K562 (cell line): ENCODE data around the gene TNFSF9. TPM values are rescaled to one million over a fixed set of nuclear protein-coding genes. Genes with fewer than 3 reads are reported as not detected.

Experiments used
- CHCHD3 ChIP-seq: fragments of 250-450 bp; sonication (Bioruptor Pico); IDR thresholded peaks from 2 replicates; pipeline ENCODE4 v2.1.2; 2022; ENCODE audit warnings: mild to moderate bottlenecking
- DACH1 ChIP-seq: fragments of 450-650 bp; IDR thresholded peaks from 2 replicates; pipeline ENCODE4 v1.6.1; 2018; ENCODE audit not compliant: partially characterized antibody
- ESRRA ChIP-seq: fragments of 450-650 bp; IDR thresholded peaks from 2 replicates; pipeline ENCODE4 v1.6.1; 2014; ENCODE audit warnings: low read depth, mild to moderate bottlenecking, moderate library complexity, borderline replicate concordance
- HNRNPH1 ChIP-seq: fragments of 200-400 bp; formaldehyde crosslinking; optimal IDR thresholded peaks from 2 replicates; pipeline ENCODE3; 2017; ENCODE audit warnings: low read depth, mild to moderate bottlenecking, low read length, moderate library complexity
- KLF1 ChIP-seq: fragments of 450-650 bp; IDR thresholded peaks from 2 replicates; pipeline ENCODE4 v1.6.1; 2016; ENCODE audit warnings: missing genetic modification characterization, missing compliant biosample characterization
- ZNF436 ChIP-seq: fragments of 250-450, 450-650 bp; sonication (Bioruptor Pico); formaldehyde crosslinking; IDR thresholded peaks from 2 replicates; pipeline ENCODE4 v1.7.0; 2020; ENCODE audit warnings: mild to moderate bottlenecking
- polyA plus RNA-seq, 8 experiments: library from polyadenylated mRNA; depleted of rRNA in 4 of 8; stranded (reverse) in 5 of 8; unstranded in 3 of 8; fragments of >200 nt; fragmentation: Nextera tagmentation in 2 of 8; fragmentation: Illumina TruSeq in 1 of 8; extraction: Ambion mirVana in 2 of 8; extraction: Trizol in 1 of 8; gene quantifications; 2 replicates each; pipeline versions ENCODE4 v1.2.1 to v1.2.3, GENCODE V29; 2011 to 2014; ENCODE audit warnings: inconsistent platforms in 1 of 8, missing spikeins in 1 of 8
- total RNA-seq, 7 experiments: library from RNA; depleted of rRNA in 6 of 7; stranded (reverse); fragments of >200 nt in 6 of 7; fragmentation: Illumina TruSeq in 2 of 7; extraction: Trizol in 2 of 7; gene quantifications; 2 replicates each; pipeline versions ENCODE4 v1.2.1 to v1.2.3, GENCODE V29; 2011 to 2021; ENCODE audit warnings: low replicate concordance in 1 of 7
- TF ChIP-seq, protein P1 (sequence below): fragments of 200-800 bp; sonication (Bioruptor generic); IDR thresholded peaks from 2 replicates; pipeline ENCODE4 v1.6.1; 2016; ENCODE audit warnings: missing genetic modification characterization, missing compliant biosample characterization
- TF ChIP-seq, protein P2 (sequence below), 2 experiments: fragments of 450-650 bp in 1 of 2; sonication (generic) in 1 of 2; formaldehyde crosslinking in 1 of 2; IDR thresholded peaks; 2 replicates each; pipeline versions ENCODE4 v1.7.1 to v1.9.0; 2016 to 2022; ENCODE audit warnings: inconsistent platforms in 1 of 2, mild to moderate bottlenecking in 1 of 2, missing genetic modification reagents in 1 of 2
- TF ChIP-seq, protein P3 (sequence below): fragments of 450-650 bp; IDR thresholded peaks from 2 replicates; pipeline ENCODE4 v1.6.1; 2016; ENCODE audit warnings: antibody characterized with exemption
- TF ChIP-seq, protein P4 (sequence below): fragments of 250-450 bp; sonication (Bioruptor Pico); IDR thresholded peaks from 2 replicates; pipeline ENCODE4 v1.5.1; 2021; ENCODE audit warnings: mild to moderate bottlenecking

TNFSF9 gene
- total and polyA plus RNA-seq, 9 of the 15 experiments (the other 6 are each of a cell fraction or from before 2014, with no cell fraction given) = 1.4 to 17.9 (median 6.5) TPM

DNA sequence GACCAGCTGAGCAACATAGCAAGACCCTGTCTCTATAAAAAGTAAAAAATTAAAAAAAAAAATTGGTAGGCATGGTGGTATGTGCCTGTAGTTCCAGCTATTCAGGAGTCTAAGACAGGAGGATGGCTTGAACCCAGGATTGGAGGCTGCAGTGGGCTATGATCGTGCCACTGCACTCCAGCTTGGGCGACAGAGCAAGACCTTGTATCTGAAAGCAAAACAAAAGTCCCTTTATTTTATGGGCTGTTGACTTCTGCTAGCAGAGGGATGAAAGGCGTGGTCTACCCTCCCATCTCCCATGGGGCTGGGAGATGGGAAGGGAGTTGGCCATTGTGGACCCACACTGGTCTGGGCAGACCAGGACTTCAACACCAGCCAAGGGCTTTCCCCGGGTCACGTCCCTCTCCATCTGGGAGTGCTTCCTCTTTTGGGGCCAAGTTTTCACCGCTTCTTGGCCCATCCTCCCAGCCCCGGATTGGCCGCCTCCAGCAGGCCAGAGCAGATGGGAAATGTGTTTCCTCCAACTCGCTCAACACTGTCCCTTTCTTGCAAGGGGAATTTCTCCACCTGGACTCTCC is 2.2 kb upstream of the TNFSF9 start (continued):
- TF ChIP-seq CHCHD3 (CRISPR knock-in tag) (no peak), KLF1 (tag) (no peak), HNRNPH1 (no peak), ZNF436 (CRISPR knock-in tag) (no peak), DACH1 (no peak), ESRRA (no peak)
- TF ChIP-seq, protein P1, sequence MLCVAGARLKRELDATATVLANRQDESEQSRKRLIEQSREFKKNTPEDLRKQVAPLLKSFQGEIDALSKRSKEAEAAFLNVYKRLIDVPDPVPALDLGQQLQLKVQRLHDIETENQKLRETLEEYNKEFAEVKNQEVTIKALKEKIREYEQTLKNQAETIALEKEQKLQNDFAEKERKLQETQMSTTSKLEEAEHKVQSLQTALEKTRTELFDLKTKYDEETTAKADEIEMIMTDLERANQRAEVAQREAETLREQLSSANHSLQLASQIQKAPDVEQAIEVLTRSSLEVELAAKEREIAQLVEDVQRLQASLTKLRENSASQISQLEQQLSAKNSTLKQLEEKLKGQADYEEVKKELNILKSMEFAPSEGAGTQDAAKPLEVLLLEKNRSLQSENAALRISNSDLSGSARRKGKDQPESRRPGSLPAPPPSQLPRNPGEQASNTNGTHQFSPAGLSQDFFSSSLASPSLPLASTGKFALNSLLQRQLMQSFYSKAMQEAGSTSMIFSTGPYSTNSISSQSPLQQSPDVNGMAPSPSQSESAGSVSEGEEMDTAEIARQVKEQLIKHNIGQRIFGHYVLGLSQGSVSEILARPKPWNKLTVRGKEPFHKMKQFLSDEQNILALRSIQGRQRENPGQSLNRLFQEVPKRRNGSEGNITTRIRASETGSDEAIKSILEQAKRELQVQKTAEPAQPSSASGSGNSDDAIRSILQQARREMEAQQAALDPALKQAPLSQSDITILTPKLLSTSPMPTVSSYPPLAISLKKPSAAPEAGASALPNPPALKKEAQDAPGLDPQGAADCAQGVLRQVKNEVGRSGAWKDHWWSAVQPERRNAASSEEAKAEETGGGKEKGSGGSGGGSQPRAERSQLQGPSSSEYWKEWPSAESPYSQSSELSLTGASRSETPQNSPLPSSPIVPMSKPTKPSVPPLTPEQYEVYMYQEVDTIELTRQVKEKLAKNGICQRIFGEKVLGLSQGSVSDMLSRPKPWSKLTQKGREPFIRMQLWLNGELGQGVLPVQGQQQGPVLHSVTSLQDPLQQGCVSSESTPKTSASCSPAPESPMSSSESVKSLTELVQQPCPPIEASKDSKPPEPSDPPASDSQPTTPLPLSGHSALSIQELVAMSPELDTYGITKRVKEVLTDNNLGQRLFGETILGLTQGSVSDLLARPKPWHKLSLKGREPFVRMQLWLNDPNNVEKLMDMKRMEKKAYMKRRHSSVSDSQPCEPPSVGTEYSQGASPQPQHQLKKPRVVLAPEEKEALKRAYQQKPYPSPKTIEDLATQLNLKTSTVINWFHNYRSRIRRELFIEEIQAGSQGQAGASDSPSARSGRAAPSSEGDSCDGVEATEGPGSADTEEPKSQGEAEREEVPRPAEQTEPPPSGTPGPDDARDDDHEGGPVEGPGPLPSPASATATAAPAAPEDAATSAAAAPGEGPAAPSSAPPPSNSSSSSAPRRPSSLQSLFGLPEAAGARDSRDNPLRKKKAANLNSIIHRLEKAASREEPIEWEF = no peak
- TF ChIP-seq, protein P2, sequence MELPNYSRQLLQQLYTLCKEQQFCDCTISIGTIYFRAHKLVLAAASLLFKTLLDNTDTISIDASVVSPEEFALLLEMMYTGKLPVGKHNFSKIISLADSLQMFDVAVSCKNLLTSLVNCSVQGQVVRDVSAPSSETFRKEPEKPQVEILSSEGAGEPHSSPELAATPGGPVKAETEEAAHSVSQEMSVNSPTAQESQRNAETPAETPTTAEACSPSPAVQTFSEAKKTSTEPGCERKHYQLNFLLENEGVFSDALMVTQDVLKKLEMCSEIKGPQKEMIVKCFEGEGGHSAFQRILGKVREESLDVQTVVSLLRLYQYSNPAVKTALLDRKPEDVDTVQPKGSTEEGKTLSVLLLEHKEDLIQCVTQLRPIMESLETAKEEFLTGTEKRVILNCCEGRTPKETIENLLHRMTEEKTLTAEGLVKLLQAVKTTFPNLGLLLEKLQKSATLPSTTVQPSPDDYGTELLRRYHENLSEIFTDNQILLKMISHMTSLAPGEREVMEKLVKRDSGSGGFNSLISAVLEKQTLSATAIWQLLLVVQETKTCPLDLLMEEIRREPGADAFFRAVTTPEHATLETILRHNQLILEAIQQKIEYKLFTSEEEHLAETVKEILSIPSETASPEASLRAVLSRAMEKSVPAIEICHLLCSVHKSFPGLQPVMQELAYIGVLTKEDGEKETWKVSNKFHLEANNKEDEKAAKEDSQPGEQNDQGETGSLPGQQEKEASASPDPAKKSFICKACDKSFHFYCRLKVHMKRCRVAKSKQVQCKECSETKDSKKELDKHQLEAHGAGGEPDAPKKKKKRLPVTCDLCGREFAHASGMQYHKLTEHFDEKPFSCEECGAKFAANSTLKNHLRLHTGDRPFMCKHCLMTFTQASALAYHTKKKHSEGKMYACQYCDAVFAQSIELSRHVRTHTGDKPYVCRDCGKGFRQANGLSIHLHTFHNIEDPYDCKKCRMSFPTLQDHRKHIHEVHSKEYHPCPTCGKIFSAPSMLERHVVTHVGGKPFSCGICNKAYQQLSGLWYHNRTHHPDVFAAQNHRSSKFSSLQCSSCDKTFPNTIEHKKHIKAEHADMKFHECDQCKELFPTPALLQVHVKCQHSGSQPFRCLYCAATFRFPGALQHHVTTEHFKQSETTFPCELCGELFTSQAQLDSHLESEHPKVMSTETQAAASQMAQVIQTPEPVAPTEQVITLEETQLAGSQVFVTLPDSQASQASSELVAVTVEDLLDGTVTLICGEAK (IDR thresholded peaks at IDR 0.05) = no peak
- TF ChIP-seq, protein P2 (CRISPR knock-in tag; IDR thresholded peaks at IDR 0.05) = no peak
- TF ChIP-seq, protein P3, sequence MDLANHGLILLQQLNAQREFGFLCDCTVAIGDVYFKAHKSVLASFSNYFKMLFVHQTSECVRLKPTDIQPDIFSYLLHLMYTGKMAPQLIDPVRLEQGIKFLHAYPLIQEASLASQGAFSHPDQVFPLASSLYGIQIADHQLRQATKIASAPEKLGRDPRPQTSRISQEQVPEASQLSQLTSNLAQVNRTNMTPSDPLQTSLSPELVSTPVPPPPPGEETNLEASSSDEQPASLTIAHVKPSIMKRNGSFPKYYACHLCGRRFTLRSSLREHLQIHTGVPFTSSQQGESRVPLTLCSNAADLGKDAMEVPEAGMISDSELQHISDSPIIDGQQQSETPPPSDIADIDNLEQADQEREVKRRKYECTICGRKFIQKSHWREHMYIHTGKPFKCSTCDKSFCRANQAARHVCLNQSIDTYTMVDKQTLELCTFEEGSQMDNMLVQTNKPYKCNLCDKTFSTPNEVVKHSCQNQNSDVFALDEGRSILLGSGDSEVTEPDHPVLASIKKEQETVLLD = no peak
- TF ChIP-seq, protein P4, sequence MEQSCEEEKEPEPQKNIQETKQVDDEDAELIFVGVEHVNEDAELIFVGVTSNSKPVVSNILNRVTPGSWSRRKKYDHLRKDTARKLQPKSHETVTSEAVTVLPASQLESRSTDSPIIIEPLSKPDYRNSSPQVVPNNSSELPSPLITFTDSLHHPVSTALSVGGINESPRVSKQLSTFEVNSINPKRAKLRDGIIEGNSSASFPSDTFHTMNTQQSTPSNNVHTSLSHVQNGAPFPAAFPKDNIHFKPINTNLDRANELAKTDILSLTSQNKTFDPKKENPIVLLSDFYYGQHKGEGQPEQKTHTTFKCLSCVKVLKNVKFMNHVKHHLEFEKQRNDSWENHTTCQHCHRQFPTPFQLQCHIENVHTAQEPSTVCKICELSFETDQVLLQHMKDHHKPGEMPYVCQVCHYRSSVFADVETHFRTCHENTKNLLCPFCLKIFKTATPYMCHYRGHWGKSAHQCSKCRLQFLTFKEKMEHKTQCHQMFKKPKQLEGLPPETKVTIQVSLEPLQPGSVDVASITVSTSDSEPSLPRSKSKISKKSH (CRISPR knock-in tag) = no peak
